ENCODE data around the gene KRTAP9-2.
"Not testable (repeated sequence)": the region's sequence is repeated elsewhere in the genome, so short reads cannot be mapped to it uniquely, and the experiment has no call there.

KRTAP9-2 gene

DNA sequence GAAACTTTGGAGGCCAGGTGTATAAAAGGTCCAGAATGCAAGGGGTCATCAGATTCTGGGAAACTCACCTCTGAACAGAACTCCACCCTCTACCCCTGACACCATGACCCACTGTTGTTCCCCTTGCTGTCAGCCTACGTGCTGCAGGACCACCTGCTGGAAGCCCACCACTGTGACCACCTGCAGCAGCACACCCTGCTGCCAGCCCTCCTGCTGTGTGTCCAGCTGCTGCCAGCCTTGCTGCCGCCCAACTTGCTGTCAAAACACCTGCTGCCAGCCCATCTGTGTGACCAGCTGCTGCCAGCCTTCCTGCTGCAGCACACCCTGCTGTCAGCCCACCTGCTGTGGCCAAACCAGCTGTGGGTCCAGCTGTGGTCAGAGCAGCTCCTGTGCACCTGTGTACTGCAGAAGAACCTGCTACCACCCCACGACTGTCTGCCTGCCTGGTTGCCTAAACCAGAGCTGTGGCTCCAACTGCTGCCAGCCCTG lies 11.5 kb downstream of the KRTAP9-2 start, which contains the start of gene KRTAP9-8:
TSS of gene KRTAP9-8 (plus strand) at position 51 of the 489 bp plus-strand sequence. CDS start at position 104, 53 bp downstream.
- H3F3A ChIP-seq (ENCODE audit: low read depth); H3K27me3 ChIP-seq (ENCODE audit: insufficient read depth, low read length, poor library complexity, severe bottlenecking); H3K4me3 ChIP-seq (ENCODE audit: low read length, poor library complexity, severe bottlenecking); H3K9me3 ChIP-seq (ENCODE audit: insufficient read depth, low read depth, low read length); H3K4me2 ChIP-seq (ENCODE audit: low read depth, low read length, poor library complexity, severe bottlenecking); H3K4me1 ChIP-seq (ENCODE audit: insufficient read depth, low read length, poor library complexity, severe bottlenecking); H4K20me1 ChIP-seq (ENCODE audit: insufficient read depth, low read length, poor library complexity, severe bottlenecking); H2AFZ ChIP-seq (ENCODE audit: low read length); H3K9me2 ChIP-seq (replicated peaks; ENCODE audit: low read depth, low read length); H3K79me2 ChIP-seq (ENCODE audit: insufficient read depth, low read length); H3K36me3 ChIP-seq (ENCODE audit: insufficient read depth, low read length); H3K9ac ChIP-seq (ENCODE audit: low read depth, low read length, poor library complexity, severe bottlenecking): not testable (repeated sequence)

DNA sequence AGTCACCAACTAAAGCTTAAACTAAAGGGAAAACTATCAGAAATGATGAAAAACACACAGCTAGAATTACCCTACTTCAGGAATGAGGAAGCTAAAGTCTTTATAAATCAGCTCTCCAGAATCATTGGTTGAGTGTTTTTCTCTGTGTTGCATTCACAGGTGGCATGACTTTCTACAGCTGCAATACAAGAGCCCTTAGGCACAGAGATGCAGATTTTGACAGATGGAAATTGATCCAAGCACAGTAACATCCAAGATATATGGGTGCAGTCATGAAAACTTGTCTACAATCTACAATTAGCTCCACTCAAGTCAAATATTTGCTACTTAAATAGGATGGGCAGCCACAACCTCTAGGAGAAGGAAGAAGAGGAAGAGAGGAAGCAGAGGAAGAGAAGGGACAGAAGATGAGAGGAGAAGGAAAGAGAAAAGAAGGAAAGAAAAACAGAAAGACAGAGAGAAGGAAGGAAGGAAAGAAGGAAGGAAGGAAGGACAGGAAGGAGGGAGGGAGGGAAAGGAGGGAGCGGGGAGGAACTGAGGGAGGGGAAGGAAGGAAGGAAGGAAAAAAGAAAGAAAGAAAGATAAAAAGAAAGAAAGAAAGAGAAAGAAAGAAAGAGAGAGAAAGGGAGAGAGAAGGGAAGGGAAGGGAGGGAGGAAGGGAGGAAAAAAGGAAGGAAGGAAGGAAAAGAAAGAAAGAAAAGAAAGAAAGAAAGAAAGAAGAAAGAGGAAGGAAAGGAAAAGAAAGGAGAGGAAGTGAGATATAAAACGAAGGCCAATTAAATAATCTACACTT lies 20.7 kb downstream of the KRTAP9-2 start:
- H3K9me3 ChIP-seq (ENCODE audit: insufficient read depth, low read depth, low read length); H2AFZ ChIP-seq (ENCODE audit: low read length); H3K4me2 ChIP-seq (ENCODE audit: low read depth, low read length, poor library complexity, severe bottlenecking); H3K36me3 ChIP-seq (ENCODE audit: insufficient read depth, low read length); H3K4me3 ChIP-seq (ENCODE audit: low read length, poor library complexity, severe bottlenecking); H3F3A ChIP-seq (ENCODE audit: low read depth); H3K4me1 ChIP-seq (ENCODE audit: insufficient read depth, low read length, poor library complexity, severe bottlenecking); H3K9me2 ChIP-seq (replicated peaks; ENCODE audit: low read depth, low read length); H4K20me1 ChIP-seq (ENCODE audit: insufficient read depth, low read length, poor library complexity, severe bottlenecking); H3K27me3 ChIP-seq (ENCODE audit: insufficient read depth, low read length, poor library complexity, severe bottlenecking); H3K79me2 ChIP-seq (ENCODE audit: insufficient read depth, low read length); H3K9ac ChIP-seq (ENCODE audit: low read depth, low read length, poor library complexity, severe bottlenecking): not testable (repeated sequence)

DNA sequence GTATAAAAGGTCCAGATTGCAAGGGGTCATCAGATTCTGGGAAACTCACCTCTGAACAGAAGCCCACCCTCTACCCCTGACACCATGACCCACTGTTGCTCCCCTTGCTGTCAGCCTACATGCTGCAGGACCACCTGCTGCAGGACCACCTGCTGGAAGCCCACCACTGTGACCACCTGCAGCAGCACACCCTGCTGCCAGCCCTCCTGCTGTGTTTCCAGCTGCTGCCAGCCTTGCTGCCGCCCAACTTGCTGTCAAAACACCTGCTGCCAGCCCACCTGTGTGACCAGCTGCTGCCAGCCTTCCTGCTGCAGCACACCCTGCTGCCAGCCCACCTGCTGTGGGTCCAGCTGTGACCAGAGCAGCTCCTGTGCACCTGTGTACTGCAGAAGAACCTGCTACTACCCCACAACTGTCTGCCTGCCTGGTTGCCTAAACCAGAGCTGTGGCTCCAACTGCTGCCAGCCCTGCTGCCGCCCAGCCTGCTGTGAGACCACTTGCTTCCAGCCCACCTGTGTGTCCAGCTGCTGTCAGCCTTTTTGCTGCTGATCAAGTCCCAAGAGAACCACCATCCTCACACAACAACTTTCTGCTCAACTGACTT lies 23.3 kb downstream of the KRTAP9-2 start, which contains the start of gene KRTAP9-4:
TSS of gene KRTAP9-4 (plus strand) at position 51 of the 604 bp plus-strand sequence. CDS start at position 85, 34 bp downstream.
- not testable (repeated sequence) for H3K4me2 ChIP-seq (ENCODE audit: low read depth, low read length, poor library complexity, severe bottlenecking); H3K36me3 ChIP-seq (ENCODE audit: insufficient read depth, low read length); H3K27me3 ChIP-seq (ENCODE audit: insufficient read depth, low read length, poor library complexity, severe bottlenecking); H3K79me2 ChIP-seq (ENCODE audit: insufficient read depth, low read length); H3K9ac ChIP-seq (ENCODE audit: low read depth, low read length, poor library complexity, severe bottlenecking); H2AFZ ChIP-seq (ENCODE audit: low read length); H3K9me2 ChIP-seq (replicated peaks; ENCODE audit: low read depth, low read length); H3K4me3 ChIP-seq (ENCODE audit: low read length, poor library complexity, severe bottlenecking); H3K4me1 ChIP-seq (ENCODE audit: insufficient read depth, low read length, poor library complexity, severe bottlenecking); H3F3A ChIP-seq (ENCODE audit: low read depth); H3K9me3 ChIP-seq (ENCODE audit: insufficient read depth, low read depth, low read length); H4K20me1 ChIP-seq (ENCODE audit: insufficient read depth, low read length, poor library complexity, severe bottlenecking)

DNA sequence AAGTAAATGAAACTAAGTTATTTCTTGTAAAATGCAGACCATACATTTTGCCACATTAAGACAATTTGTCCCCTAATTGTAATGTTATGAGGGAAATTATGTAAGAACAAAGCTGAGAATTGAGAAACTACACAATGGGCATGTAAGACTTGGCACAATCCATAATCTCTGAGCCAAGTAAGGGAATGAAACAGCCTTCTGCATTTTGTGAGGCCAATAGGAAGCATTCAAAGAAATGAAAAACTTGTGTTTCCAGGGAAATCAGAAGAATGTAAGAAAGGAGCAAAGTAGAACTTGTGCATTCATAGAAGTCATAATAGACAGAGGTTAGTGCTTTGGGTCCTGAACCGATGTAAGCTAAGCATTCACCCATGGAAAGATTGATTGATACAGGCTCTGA lies 24.8 kb downstream of the KRTAP9-2 start:
- H3K79me2 ChIP-seq (ENCODE audit: insufficient read depth, low read length), result no peaks in the 10 kb centered on the region
- no peak for TF ChIP-seq EZH2phosphoT487 (IDR thresholded peaks at IDR 0.05; ENCODE audit: borderline replicate concordance)
- TF ChIP-seq, protein P1, sequence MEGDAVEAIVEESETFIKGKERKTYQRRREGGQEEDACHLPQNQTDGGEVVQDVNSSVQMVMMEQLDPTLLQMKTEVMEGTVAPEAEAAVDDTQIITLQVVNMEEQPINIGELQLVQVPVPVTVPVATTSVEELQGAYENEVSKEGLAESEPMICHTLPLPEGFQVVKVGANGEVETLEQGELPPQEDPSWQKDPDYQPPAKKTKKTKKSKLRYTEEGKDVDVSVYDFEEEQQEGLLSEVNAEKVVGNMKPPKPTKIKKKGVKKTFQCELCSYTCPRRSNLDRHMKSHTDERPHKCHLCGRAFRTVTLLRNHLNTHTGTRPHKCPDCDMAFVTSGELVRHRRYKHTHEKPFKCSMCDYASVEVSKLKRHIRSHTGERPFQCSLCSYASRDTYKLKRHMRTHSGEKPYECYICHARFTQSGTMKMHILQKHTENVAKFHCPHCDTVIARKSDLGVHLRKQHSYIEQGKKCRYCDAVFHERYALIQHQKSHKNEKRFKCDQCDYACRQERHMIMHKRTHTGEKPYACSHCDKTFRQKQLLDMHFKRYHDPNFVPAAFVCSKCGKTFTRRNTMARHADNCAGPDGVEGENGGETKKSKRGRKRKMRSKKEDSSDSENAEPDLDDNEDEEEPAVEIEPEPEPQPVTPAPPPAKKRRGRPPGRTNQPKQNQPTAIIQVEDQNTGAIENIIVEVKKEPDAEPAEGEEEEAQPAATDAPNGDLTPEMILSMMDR (conservative IDR thresholded peaks at IDR 0.05; ENCODE audit: low read length), result no peak
- H3K4me2 ChIP-seq (ENCODE audit: low read depth, low read length, poor library complexity, severe bottlenecking), result no peak overlapping the region
- H3K36me3 ChIP-seq (ENCODE audit: insufficient read depth, low read length), result no peaks in the 10 kb centered on the region
- H3K27me3 ChIP-seq (ENCODE audit: insufficient read depth, low read length, poor library complexity, severe bottlenecking), result no peaks in the 10 kb centered on the region
- no peak overlapping the region for H2AFZ ChIP-seq (ENCODE audit: low read length)
- H3K9me2 ChIP-seq (replicated peaks; ENCODE audit: low read depth, low read length), result no peaks in the 10 kb centered on the region
- no peaks in the 10 kb centered on the region for H4K20me1 ChIP-seq (ENCODE audit: insufficient read depth, low read length, poor library complexity, severe bottlenecking)
- H3K4me3 ChIP-seq (ENCODE audit: low read length, poor library complexity, severe bottlenecking), result no peak overlapping the region
- no peaks in the 10 kb centered on the region for H3K4me1 ChIP-seq (ENCODE audit: insufficient read depth, low read length, poor library complexity, severe bottlenecking)
- H3F3A ChIP-seq (ENCODE audit: low read depth), result no peaks in the 10 kb centered on the region
- no peak overlapping the region for H3K9ac ChIP-seq (ENCODE audit: low read depth, low read length, poor library complexity, severe bottlenecking)
- no peaks in the 10 kb centered on the region for H3K9me3 ChIP-seq (ENCODE audit: insufficient read depth, low read depth, low read length)
